Measurements from ENCODE around the gene THYN1. TPM values are rescaled to one million over a fixed set of nuclear protein-coding genes. Genes with fewer than 3 reads are reported as not detected.

Gene THYN1
- total RNA-seq, 1 experiment from 2014 or later, result 33.6 TPM

DNA sequence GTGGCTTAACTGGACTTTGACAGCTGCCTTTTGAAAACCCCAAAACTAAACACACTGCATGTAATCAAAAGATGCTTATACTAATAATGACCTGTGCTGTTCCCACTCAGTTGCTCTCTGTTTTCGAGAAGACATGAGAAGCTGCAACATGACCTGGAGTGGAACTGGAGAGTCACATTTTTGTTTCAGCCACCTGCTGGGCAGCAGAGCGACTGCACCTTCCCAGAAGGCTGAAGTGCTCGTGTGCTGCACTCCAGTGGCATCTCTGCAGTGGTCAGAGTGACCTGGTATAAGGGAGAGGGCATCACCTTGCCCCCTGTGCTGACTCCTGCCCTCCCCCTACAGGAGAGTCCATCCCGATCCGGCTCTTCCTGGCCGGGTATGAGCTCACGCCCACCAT, 8.6 kb downstream of the THYN1 start:
- no peaks in the 10 kb centered on the region; the same call in 1 of the 2 replicates for H3K36me3 ChIP-seq (ENCODE audit: control insufficient read depth, insufficient read depth, low read length)
- CTCF ChIA-PET, result interaction anchor here (0.5 to 0.6 kb wide), 2 partner anchors 46 to 737 kb away, joined by 3 to 5 read pairs; no protein-coding TSS in a partner anchor
- H3K27ac ChIP-seq (ENCODE audit: low read length), result no peak overlapping the region
- intact Hi-C loops (cut with micrococcal nuclease; ENCODE audit: unreplicated experiment), result no loop called here
- H3K4me1 ChIP-seq (ENCODE audit: control insufficient read depth, insufficient read depth, low read length), result no peaks in the 10 kb centered on the region
- in situ Hi-C loops (cut with HindIII; ENCODE audit: low pct_unique_long_range_greater_than_20kb, low sequenced_read_pairs), result no loop called here
- no peaks in the 10 kb centered on the region for H3K27me3 ChIP-seq (ENCODE audit: control insufficient read depth, insufficient read depth, low read length)
- ATAC-seq, result peak; percentile 84
- POLR2A ChIA-PET, result interaction anchor here (1.4 kb wide), 1 partner anchor 11 kb away, joined by 3 read pairs; no protein-coding TSS in a partner anchor
- BruUV-seq (replicated peaks), result no TSS peak
- H3K4me3 ChIP-seq (ENCODE audit: low read depth in 2 of 2, low read length in 2 of 2), result no peak overlapping the region
- no peak for TF ChIP-seq POLR2AphosphoS5 (IDR thresholded peaks at IDR 0.05; ENCODE audit: low read depth, low read length)
- TF ChIP-seq, protein P1, sequence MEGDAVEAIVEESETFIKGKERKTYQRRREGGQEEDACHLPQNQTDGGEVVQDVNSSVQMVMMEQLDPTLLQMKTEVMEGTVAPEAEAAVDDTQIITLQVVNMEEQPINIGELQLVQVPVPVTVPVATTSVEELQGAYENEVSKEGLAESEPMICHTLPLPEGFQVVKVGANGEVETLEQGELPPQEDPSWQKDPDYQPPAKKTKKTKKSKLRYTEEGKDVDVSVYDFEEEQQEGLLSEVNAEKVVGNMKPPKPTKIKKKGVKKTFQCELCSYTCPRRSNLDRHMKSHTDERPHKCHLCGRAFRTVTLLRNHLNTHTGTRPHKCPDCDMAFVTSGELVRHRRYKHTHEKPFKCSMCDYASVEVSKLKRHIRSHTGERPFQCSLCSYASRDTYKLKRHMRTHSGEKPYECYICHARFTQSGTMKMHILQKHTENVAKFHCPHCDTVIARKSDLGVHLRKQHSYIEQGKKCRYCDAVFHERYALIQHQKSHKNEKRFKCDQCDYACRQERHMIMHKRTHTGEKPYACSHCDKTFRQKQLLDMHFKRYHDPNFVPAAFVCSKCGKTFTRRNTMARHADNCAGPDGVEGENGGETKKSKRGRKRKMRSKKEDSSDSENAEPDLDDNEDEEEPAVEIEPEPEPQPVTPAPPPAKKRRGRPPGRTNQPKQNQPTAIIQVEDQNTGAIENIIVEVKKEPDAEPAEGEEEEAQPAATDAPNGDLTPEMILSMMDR (IDR thresholded peaks at IDR 0.05), result peak; percentile 68
- H3K9me3 ChIP-seq (ENCODE audit: control insufficient read depth, insufficient read depth, low read depth, low read length), result no peaks in the 10 kb centered on the region
- no peak for DNase-seq (ENCODE audit: low read depth, low spot score)

DNA sequence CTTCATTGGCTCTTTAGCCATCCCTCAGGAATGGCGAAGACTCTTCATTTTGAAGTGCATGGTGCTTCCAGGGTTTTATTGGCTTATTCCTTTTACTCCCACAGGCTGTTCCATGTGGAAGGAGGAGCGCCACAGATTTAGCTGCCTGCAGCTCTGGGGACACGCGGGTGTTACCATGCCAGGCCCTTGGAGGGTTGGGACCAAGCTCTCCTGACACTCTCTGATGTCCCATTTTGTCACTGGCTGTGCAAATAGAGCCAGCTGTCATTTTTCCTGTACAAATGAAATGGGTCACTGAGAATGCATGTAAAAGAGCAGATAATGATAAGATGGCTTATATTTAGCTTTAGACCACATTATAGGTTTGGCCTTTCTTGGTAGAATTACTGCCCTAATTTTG, 9.2 kb downstream of the THYN1 start:
- TF ChIP-seq, protein P1 (IDR thresholded peaks at IDR 0.05), result no peak
- no peak for TF ChIP-seq TCF7L2 (IDR thresholded peaks at IDR 0.05; ENCODE audit: low read depth, low read length)
- no peak for TF ChIP-seq POLR2AphosphoS5 (IDR thresholded peaks at IDR 0.05; ENCODE audit: low read depth, low read length)
- TF ChIP-seq, protein P2, sequence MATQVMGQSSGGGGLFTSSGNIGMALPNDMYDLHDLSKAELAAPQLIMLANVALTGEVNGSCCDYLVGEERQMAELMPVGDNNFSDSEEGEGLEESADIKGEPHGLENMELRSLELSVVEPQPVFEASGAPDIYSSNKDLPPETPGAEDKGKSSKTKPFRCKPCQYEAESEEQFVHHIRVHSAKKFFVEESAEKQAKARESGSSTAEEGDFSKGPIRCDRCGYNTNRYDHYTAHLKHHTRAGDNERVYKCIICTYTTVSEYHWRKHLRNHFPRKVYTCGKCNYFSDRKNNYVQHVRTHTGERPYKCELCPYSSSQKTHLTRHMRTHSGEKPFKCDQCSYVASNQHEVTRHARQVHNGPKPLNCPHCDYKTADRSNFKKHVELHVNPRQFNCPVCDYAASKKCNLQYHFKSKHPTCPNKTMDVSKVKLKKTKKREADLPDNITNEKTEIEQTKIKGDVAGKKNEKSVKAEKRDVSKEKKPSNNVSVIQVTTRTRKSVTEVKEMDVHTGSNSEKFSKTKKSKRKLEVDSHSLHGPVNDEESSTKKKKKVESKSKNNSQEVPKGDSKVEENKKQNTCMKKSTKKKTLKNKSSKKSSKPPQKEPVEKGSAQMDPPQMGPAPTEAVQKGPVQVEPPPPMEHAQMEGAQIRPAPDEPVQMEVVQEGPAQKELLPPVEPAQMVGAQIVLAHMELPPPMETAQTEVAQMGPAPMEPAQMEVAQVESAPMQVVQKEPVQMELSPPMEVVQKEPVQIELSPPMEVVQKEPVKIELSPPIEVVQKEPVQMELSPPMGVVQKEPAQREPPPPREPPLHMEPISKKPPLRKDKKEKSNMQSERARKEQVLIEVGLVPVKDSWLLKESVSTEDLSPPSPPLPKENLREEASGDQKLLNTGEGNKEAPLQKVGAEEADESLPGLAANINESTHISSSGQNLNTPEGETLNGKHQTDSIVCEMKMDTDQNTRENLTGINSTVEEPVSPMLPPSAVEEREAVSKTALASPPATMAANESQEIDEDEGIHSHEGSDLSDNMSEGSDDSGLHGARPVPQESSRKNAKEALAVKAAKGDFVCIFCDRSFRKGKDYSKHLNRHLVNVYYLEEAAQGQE (IDR thresholded peaks at IDR 0.05; ENCODE audit: insufficient read depth in 1 of 2, low read depth in 2 of 2, low read length in 1 of 2), result no peak
- no peak for TF ChIP-seq SIN3A (IDR thresholded peaks at IDR 0.05; ENCODE audit: borderline replicate concordance, insufficient read depth, low read depth, low read length)
- Histone ChIP-seq H3K9me3 (ENCODE audit: control insufficient read depth, insufficient read depth, low read depth, low read length) (no peaks in the 10 kb centered on the region), H3K27me3 (ENCODE audit: control insufficient read depth, insufficient read depth, low read length) (no peaks in the 10 kb centered on the region), H3K27ac (ENCODE audit: low read length) (no peak overlapping the region), H3K36me3 (ENCODE audit: control insufficient read depth, insufficient read depth, low read length) (no peaks in the 10 kb centered on the region; the same call in 1 of the 2 replicates), H3K4me1 (ENCODE audit: control insufficient read depth, insufficient read depth, low read length) (no peaks in the 10 kb centered on the region), H3K4me3 (ENCODE audit: low read depth in 2 of 2, low read length in 2 of 2) (no peak overlapping the region)
- ChIA-PET CTCF (interaction anchor here (0.5 kb wide), 1 partner anchor 46 kb away, joined by 5 read pairs; no protein-coding TSS in a partner anchor), POLR2A (interaction anchor here (1.4 kb wide), 1 partner anchor 10 kb away, joined by 3 read pairs; no protein-coding TSS in a partner anchor)
- BruUV-seq (replicated peaks), result no TSS peak
- no peak for DNase-seq (ENCODE audit: low read depth, low spot score)
- intact Hi-C loops (cut with micrococcal nuclease; ENCODE audit: unreplicated experiment) (no loop called here), in situ Hi-C loops (cut with HindIII; ENCODE audit: low pct_unique_long_range_greater_than_20kb, low sequenced_read_pairs) (no loop called here)
- ATAC-seq, result no peak

Data from Panc1 (cell line).